Keratinocyte (primary cell): ENCODE results near the gene PCDHA11. TPM values are rescaled to one million over a fixed set of nuclear protein-coding genes. Genes with fewer than 3 reads are reported as not detected.

Experiments used
- DNase-seq: peaks from one replicate; pipeline ENCODE4 v3.0.0-alpha.2; 2011; ENCODE audit warnings: low read depth, missing footprints, low spot score
- FAIRE-seq: peaks from 2 replicates; lab custom pipeline; 2011; peaks lifted over from hg19 to GRCh38; lab: Jason Lieb, UNC
- H2AFZ ChIP-seq: 2 replicates; pipeline ENCODE4 v1.6.0; 2012; ENCODE audit warnings: low read length, control low read depth, inconsistent platforms; ENCODE audit not compliant: control insufficient read depth
- H3K27ac ChIP-seq: 2 replicates; pipeline ENCODE4 v1.5.1; 2011; ENCODE audit warnings: low read length; ENCODE audit not compliant: control insufficient read depth, insufficient read depth
- H3K27me3 ChIP-seq: 3 replicates; pipeline ENCODE4 v1.6.0; 2011; ENCODE audit warnings: low read length; ENCODE audit not compliant: control insufficient read depth, insufficient read depth; ENCODE audit errors: extremely low read depth
- H3K36me3 ChIP-seq, 2 experiments: 2 replicates in 1 of 2; 3 replicates in 1 of 2; pipeline ENCODE4 v1.5.1; 2011; ENCODE audit warnings: low read length in 2 of 2, mild to moderate bottlenecking in 1 of 2; ENCODE audit not compliant: control insufficient read depth in 2 of 2, insufficient read depth in 2 of 2; ENCODE audit errors: extremely low read depth in 1 of 2
- H3K4me1 ChIP-seq: 3 replicates; pipeline ENCODE4 v1.5.1; 2011; ENCODE audit warnings: low read length; ENCODE audit not compliant: control insufficient read depth, insufficient read depth; ENCODE audit errors: extremely low read depth
- H3K4me2 ChIP-seq: 3 replicates; pipeline ENCODE4 v1.6.0; 2011; ENCODE audit warnings: low read depth, low read length; ENCODE audit not compliant: control insufficient read depth, insufficient read depth; ENCODE audit errors: extremely low read depth
- H3K4me3 ChIP-seq, 3 experiments: fragments of 200-600 bp in 1 of 3; sonication (generic) in 1 of 3; 2 replicates in 2 of 3; 3 replicates in 1 of 3; pipeline ENCODE4 v1.5.1; 2011 to 2016; ENCODE audit warnings: low read length in 3 of 3, mild to moderate bottlenecking in 3 of 3, control low read depth in 2 of 3, inconsistent platforms in 1 of 3, low read depth in 1 of 3, mixed read lengths in 1 of 3, mixed run types in 1 of 3, moderate library complexity in 1 of 3; ENCODE audit not compliant: control insufficient read depth in 2 of 3, insufficient read depth in 2 of 3; ENCODE audit errors: extremely low read depth in 1 of 3
- H3K79me2 ChIP-seq: 2 replicates; pipeline ENCODE4 v1.6.0; 2012; ENCODE audit warnings: low read length; ENCODE audit not compliant: control insufficient read depth, insufficient read depth
- H3K9ac ChIP-seq: 3 replicates; pipeline ENCODE4 v1.6.0; 2011; ENCODE audit warnings: low read length; ENCODE audit not compliant: control insufficient read depth, insufficient read depth; ENCODE audit errors: extremely low read depth
- H3K9me1 ChIP-seq: 3 replicates; pipeline ENCODE4 v1.6.0; 2011; ENCODE audit warnings: low read length; ENCODE audit not compliant: control insufficient read depth, insufficient read depth; ENCODE audit errors: extremely low read depth
- H3K9me3 ChIP-seq: 2 replicates; pipeline ENCODE4 v1.5.1; 2012; ENCODE audit warnings: low read depth, low read length; ENCODE audit not compliant: control insufficient read depth
- H4K20me1 ChIP-seq: 3 replicates; pipeline ENCODE4 v1.6.0; 2011; ENCODE audit warnings: low read length; ENCODE audit not compliant: control insufficient read depth, insufficient read depth; ENCODE audit errors: extremely low read depth
- EZH2 ChIP-seq: IDR thresholded peaks from one replicate; pipeline ENCODE4 v1.6.1; 2012; ENCODE audit warnings: inconsistent platforms, mild to moderate bottlenecking, low read length, moderate library complexity
- dilution Hi-C: fragments of 300-500 bp; cut with MboI; formaldehyde crosslinking; loops from one replicate; pipeline ENCODE4 v1.7.0; 2020; ENCODE audit warnings: low sequenced_read_pairs; ENCODE audit not compliant: extremely low pct_ligation_motif_present
- polyA plus RNA-seq, 5 experiments: library from polyadenylated mRNA; depleted of rRNA in 3 of 5; stranded (reverse) in 3 of 5; stranded (forward) in 1 of 5; unstranded in 1 of 5; fragments of >200 nt; gene quantifications; 1 replicate in 1 of 5; 2 replicates in 3 of 5; 3 replicates in 1 of 5; pipeline versions ENCODE4 v1.2.1 to v1.2.3, GENCODE V29; 2011 to 2012; ENCODE audit warnings: missing spikeins in 2 of 5, low read depth in 1 of 5, low replicate concordance in 1 of 5
- TF ChIP-seq, protein P1 (sequence below), 3 experiments: IDR thresholded peaks in 1 of 3; conservative IDR thresholded peaks in 1 of 3; optimal IDR thresholded peaks in 1 of 3; 2 replicates in 2 of 3; 3 replicates in 1 of 3; pipeline versions ENCODE3 to v1.5.1; 2011; ENCODE audit warnings: low read length in 3 of 3, mild to moderate bottlenecking in 3 of 3, moderate library complexity in 2 of 3, control low read depth in 1 of 3, inconsistent platforms in 1 of 3; ENCODE audit not compliant: insufficient read depth in 2 of 3; ENCODE audit errors: extremely low read depth in 1 of 3

The PCDHA11 gene
- polyA plus RNA-seq, 1 donor (not counting 4 experiments of a cell fraction or from before 2014, with no cell fraction given), result 0.28 TPM

DNA sequence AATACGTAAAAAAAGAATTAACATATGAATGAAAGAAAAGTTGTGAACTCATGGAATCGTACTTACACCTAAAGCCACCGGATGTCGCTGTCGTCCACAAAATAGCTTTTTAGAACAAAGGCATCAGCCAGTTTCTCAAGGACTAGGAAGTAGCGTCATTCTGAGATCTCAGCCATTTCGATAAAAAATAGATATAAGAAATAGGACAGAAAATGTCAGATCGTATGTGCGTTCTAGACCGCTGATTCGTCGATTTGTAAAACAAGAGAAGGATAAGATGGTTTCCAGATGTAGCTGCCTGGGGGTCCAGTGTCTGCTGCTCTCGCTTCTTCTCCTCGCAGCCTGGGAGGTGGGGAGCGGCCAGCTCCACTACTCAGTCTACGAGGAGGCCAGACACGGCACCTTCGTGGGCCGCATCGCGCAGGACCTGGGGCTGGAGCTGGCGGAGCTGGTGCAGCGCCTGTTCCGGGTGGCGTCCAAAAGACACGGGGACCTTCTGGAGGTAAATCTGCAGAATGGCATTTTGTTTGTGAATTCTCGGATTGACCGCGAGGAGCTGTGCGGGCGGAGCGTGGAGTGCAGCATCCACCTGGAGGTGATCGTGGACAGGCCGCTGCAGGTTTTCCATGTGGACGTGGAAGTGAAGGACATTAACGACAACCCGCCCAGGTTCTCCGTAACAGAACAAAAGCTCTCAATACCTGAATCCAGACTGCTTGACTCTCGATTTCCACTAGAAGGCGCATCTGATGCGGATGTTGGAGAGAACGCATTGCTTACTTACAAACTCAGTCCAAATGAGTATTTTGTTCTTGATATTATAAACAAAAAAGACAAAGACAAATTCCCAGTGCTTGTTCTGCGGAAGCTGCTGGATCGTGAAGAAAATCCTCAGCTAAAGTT lies 12.7 kb upstream of the PCDHA11 start, which contains the start of gene PCDHA10:
TSS of gene PCDHA10 (plus strand) at position 126 of the 903 bp plus-strand sequence. CDS start at position 278, 152 bp downstream.
- Histone ChIP-seq H3K4me1 (no peaks in the 10 kb centered on the region), H3K4me2 (no peak within 1 kb of the TSS), H3K9ac (no peak within 1 kb of the TSS), H2AFZ (no peak within 1 kb of the TSS), H3K27me3 (no peaks in the 10 kb centered on the region), H3K36me3 (no peaks in the 10 kb centered on the region), H3K9me1 (no peaks in the 10 kb centered on the region), H3K9me3 (peaks cover 12% of the 10 kb centered on the region), H3K4me3 (no peak within 1 kb of the TSS), H3K79me2 (no peaks in the 10 kb centered on the region), H3K27ac (no peak within 1 kb of the TSS), H4K20me1 (no peaks in the 10 kb centered on the region)
- no peak for FAIRE-seq
- dilution Hi-C loops, result no loop called here
- DNase-seq, result no peak
- no peak for TF ChIP-seq EZH2
- TF ChIP-seq, protein P1, sequence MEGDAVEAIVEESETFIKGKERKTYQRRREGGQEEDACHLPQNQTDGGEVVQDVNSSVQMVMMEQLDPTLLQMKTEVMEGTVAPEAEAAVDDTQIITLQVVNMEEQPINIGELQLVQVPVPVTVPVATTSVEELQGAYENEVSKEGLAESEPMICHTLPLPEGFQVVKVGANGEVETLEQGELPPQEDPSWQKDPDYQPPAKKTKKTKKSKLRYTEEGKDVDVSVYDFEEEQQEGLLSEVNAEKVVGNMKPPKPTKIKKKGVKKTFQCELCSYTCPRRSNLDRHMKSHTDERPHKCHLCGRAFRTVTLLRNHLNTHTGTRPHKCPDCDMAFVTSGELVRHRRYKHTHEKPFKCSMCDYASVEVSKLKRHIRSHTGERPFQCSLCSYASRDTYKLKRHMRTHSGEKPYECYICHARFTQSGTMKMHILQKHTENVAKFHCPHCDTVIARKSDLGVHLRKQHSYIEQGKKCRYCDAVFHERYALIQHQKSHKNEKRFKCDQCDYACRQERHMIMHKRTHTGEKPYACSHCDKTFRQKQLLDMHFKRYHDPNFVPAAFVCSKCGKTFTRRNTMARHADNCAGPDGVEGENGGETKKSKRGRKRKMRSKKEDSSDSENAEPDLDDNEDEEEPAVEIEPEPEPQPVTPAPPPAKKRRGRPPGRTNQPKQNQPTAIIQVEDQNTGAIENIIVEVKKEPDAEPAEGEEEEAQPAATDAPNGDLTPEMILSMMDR (optimal IDR thresholded peaks at IDR 0.05 in 1 of 3, IDR thresholded peaks at IDR 0.05 in 1 of 3, conservative IDR thresholded peaks at IDR 0.05 in 1 of 3; ENCODE audit: extremely low read depth in 1 of 3, insufficient read depth in 2 of 3, low read length in 3 of 3), result no peak

DNA sequence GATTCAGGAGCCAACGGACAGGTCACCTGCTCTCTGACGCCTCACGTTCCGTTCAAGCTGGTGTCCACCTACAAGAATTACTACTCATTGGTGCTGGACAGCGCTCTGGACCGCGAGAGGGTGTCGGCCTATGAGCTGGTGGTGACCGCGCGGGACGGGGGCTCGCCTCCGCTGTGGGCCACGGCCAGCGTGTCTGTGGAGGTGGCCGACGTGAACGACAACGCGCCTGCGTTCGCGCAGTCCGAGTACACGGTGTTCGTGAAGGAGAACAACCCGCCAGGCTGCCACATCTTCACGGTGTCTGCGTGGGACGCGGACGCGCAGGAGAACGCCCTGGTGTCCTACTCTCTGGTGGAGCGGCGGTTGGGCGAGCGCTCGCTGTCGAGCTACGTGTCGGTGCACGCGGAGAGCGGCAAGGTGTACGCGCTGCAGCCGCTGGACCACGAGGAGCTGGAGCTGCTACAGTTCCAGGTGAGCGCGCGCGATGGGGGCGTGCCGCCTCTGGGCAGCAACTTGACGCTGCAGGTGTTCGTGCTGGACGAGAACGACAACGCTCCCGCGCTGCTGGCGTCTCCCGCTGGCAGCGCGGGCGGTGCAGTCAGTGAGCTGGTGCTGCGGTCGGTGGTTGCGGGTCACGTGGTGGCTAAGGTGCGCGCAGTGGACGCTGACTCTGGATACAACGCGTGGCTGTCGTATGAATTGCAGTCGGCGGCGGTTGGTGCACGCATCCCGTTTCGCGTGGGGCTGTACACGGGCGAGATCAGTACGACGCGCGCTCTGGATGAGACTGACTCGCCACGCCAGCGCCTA lies 11.4 kb upstream of the PCDHA11 start:
- Histone ChIP-seq H3K9me1 (no peaks in the 10 kb centered on the region), H3K79me2 (no peaks in the 10 kb centered on the region), H3K4me2 (no peak overlapping the region), H3K9me3 (peaks cover 12% of the 10 kb centered on the region), H3K4me3 (no peak overlapping the region), H3K27ac (no peak overlapping the region), H3K36me3 (no peaks in the 10 kb centered on the region), H4K20me1 (no peaks in the 10 kb centered on the region), H2AFZ (no peak overlapping the region), H3K27me3 (no peaks in the 10 kb centered on the region), H3K9ac (no peak overlapping the region), H3K4me1 (no peaks in the 10 kb centered on the region)
- TF ChIP-seq, protein P1 (optimal IDR thresholded peaks at IDR 0.05 in 1 of 3, IDR thresholded peaks at IDR 0.05 in 1 of 3, conservative IDR thresholded peaks at IDR 0.05 in 1 of 3; ENCODE audit: extremely low read depth in 1 of 3, insufficient read depth in 2 of 3, low read length in 3 of 3), result no peak
- no peak for TF ChIP-seq EZH2
- DNase-seq (no peak), FAIRE-seq (no peak)
- dilution Hi-C loops, result no loop called here
